Naive thymus-derived CD8-positive, alpha-beta T cell (primary cell): Measurements from ENCODE around the gene PALD1. TPM values are rescaled to one million over a fixed set of nuclear protein-coding genes. Genes with fewer than 3 reads are reported as not detected.
"Not testable (repeated sequence)": the region's sequence is repeated elsewhere in the genome, so short reads cannot be mapped to it uniquely, and the experiment has no call there.

ENCODE experiments used
- ATAC-seq, 2 donors: fragments of 150-1000 bp; cut with Tn5 transposase in 1 of 2; sonication (Bioruptor Pico), chemical (Tn5 transposase) in 1 of 2; 1 replicate in 1 of 2; 2 replicates in 1 of 2; pipeline ENCODE4 v1.10.0; 2021; ENCODE audit warnings: mild to moderate bottlenecking in 2 of 2, moderate library complexity in 2 of 2
- POLR2A ChIA-PET: fragments of 350-600 bp; sonication (Branson Sonifier 250); formaldehyde crosslinking; loops from one replicate; lab custom pipeline; 2021; ENCODE audit warnings: antibody characterized with exemption; lab: Charles Lee
- DNase-seq, 10 donors: peaks; one replicate each; pipeline versions ENCODE4 v3.0.0 to v3.0.0-alpha.2; 2020 to 2022
- H3K27ac Mint-ChIP-seq, 10 donors: one replicate each; pipeline ENCODE4 v1.8.0; 2020 to 2022; ENCODE audit warnings: mild to moderate bottlenecking in 10 of 10, mixed read lengths in 10 of 10, moderate library complexity in 4 of 10, inconsistent platforms in 1 of 10
- H3K27me3 Mint-ChIP-seq, 5 donors: one replicate each; pipeline ENCODE4 v1.8.0; 2021 to 2022; ENCODE audit warnings: mixed read lengths in 5 of 5
- H3K36me3 Mint-ChIP-seq, 3 donors: one replicate each; pipeline ENCODE4 v1.8.0; 2020 to 2022; ENCODE audit warnings: mixed read lengths in 3 of 3, mild to moderate bottlenecking in 2 of 3, inconsistent platforms in 1 of 3
- H3K4me1 Mint-ChIP-seq, 4 donors: one replicate each; pipeline ENCODE4 v1.8.0; 2021 to 2022; ENCODE audit warnings: mixed read lengths in 4 of 4
- H3K4me3 Mint-ChIP-seq, 10 donors: one replicate each; pipeline ENCODE4 v1.8.0; 2020 to 2022; ENCODE audit warnings: mild to moderate bottlenecking in 10 of 10, mixed read lengths in 10 of 10, moderate library complexity in 6 of 10, inconsistent platforms in 1 of 10
- H3K9me3 Mint-ChIP-seq, 9 donors: one replicate each; pipeline ENCODE4 v1.8.0; 2020 to 2022; ENCODE audit warnings: mixed read lengths in 9 of 9, mild to moderate bottlenecking in 3 of 9, inconsistent platforms in 1 of 9, moderate library complexity in 1 of 9
- polyA plus RNA-seq, 3 donors: library from polyadenylated mRNA; unstranded; fragments of 300-500 nt; fragmentation: Illumina TruSeq; gene quantifications; one replicate each; pipeline ENCODE4 v1.2.3, GENCODE V29; 2021
- total RNA-seq, 8 experiments: library from RNA in 2 of 8; stranded (reverse) in 2 of 8; gene quantifications; one replicate each; pipeline ENCODE4 v1.2.3 and lab custom pipeline; 2021 to 2026

Gene PALD1
- total and polyA plus RNA-seq, 5 experiments from 2014 or later = 0.27 TPM; not detected in 4

GRCh38 chr10:70604106-70604505 lies 125.5 kb downstream of the PALD1 start:
- Mint-ChIP-seq H3K4me3 (peak overlapping the region in 4 of 10 donors; percentile 41 to 99 (median 93)), H3K4me1 (peaks cover 31 to 69% (median 65%) of the 10 kb centered on the region in 4 donors), H3K9me3 (peaks cover 0 to 7% (median 2%) of the 10 kb centered on the region in 9 donors), H3K36me3 (peaks cover 4 to 12% (median 5%) of the 10 kb centered on the region in 3 donors), H3K27me3 (no peaks in the 10 kb centered on the region), H3K27ac (peak overlapping the region in 8 of 10 donors; percentile 96 to 100 (median 98))
- POLR2A ChIA-PET = no interaction called here
- ATAC-seq (no peak), DNase-seq (no peak)

DNA sequence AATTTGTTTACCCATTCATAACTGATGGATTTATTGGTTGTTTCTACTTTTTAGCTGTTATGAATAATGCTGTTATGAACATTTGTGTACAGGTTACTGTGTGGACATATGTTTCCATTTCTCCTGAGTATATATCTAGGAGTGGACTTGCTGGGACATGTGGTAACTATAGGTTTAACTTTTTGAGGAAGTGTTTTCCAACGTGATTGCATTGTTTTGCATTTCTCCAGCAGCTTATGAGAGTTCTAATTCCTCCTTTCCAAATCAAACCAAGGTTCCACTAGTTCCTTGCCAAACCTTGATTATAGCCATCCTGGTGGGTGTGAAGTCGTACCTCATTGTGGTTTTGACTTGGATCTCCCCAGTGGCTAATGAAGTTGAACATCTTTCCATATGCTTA lies 126.6 kb downstream of the PALD1 start:
- no peak for DNase-seq
- Mint-ChIP-seq H3K9me3 (peaks cover 0 to 7% (median 2%) of the 10 kb centered on the region in 9 donors), H3K36me3 (peaks cover 1 to 4% (median 2%) of the 10 kb centered on the region in 3 donors), H3K27me3 (no peaks in the 10 kb centered on the region), H3K4me1 (peaks cover 27 to 67% (median 62%) of the 10 kb centered on the region in 4 donors), H3K4me3 (no peak overlapping the region), H3K27ac (peak overlapping the region in 1 of 10 donors; percentile 4)
- POLR2A ChIA-PET = no interaction called here
- ATAC-seq = no peak

- Mint-ChIP-seq H3K4me1 (peaks cover 19 to 63% (median 52%) of the 10 kb centered on the region in 4 donors), H3K4me3 (peak overlapping the region in 1 of 10 donors; percentile 46), H3K9me3 (peaks cover 0 to 9% (median 2%) of the 10 kb centered on the region in 9 donors), H3K27me3 (no peaks in the 10 kb centered on the region), H3K27ac (peak overlapping the region in 3 of 10 donors; percentile 32 to 77 (median 58)), H3K36me3 (peaks cover 0 to 4% (median 0%) of the 10 kb centered on the region in 3 donors)
- DNase-seq (no peak), ATAC-seq (no peak)
- POLR2A ChIA-PET = no interaction called here
Observed at GRCh38 chr10:70607936-70608335, 129.4 kb downstream of the PALD1 start.

- H3K9me3 Mint-ChIP-seq = peaks cover 0 to 5% (median 0%) of the 10 kb centered on the region in 9 donors
- DNase-seq (peak in 4 of 10 donors; percentile 19 to 77 (median 60)), ATAC-seq (peak; percentile 73 to 86)
- H3K4me3 Mint-ChIP-seq = peak overlapping the region in 3 of 10 donors; percentile 1 to 48 (median 21)
- peak overlapping the region; percentile 26 to 92 (median 68) for H3K27ac Mint-ChIP-seq
- H3K27me3 Mint-ChIP-seq = peaks cover 0 to 3% (median 0%) of the 10 kb centered on the region in 5 donors
- POLR2A ChIA-PET = interaction anchor here (0.5 to 0.7 kb wide), 2 partner anchors 14 to 419 kb away, joined by 3 read pairs; no protein-coding TSS in a partner anchor
- peaks cover 18 to 74% (median 66%) of the 10 kb centered on the region in 4 donors for H3K4me1 Mint-ChIP-seq
- H3K36me3 Mint-ChIP-seq = no peaks in the 10 kb centered on the region
Observed at GRCh38 chr10:70613941-70614340, 135.4 kb downstream of the PALD1 start.

GRCh38 chr10:70614364-70614763 lies 135.8 kb downstream of the PALD1 start:
- Mint-ChIP-seq H3K27ac (peak overlapping the region in 9 of 10 donors; percentile 26 to 86 (median 52)), H3K4me1 (peaks cover 18 to 75% (median 70%) of the 10 kb centered on the region in 4 donors)
- POLR2A ChIA-PET = interaction anchor here (0.5 to 0.7 kb wide), 2 partner anchors 14 to 420 kb away, joined by 3 read pairs; no protein-coding TSS in a partner anchor
- ATAC-seq, DNase-seq, H3K27me3 Mint-ChIP-seq, H3K36me3 Mint-ChIP-seq, H3K4me3 Mint-ChIP-seq, H3K9me3 Mint-ChIP-seq: not testable (repeated sequence)

- peak overlapping the region in 5 of 10 donors; percentile 3 to 52 (median 44) for H3K27ac Mint-ChIP-seq
- POLR2A ChIA-PET = no interaction called here
- peaks cover 0 to 6% (median 0%) of the 10 kb centered on the region in 3 donors for H3K36me3 Mint-ChIP-seq
- peaks cover 0 to 15% (median 4%) of the 10 kb centered on the region in 9 donors for H3K9me3 Mint-ChIP-seq
- peaks cover 0 to 3% (median 0%) of the 10 kb centered on the region in 5 donors for H3K27me3 Mint-ChIP-seq
- no peak overlapping the region for H3K4me3 Mint-ChIP-seq
- H3K4me1 Mint-ChIP-seq = peaks cover 18 to 67% (median 65%) of the 10 kb centered on the region in 4 donors
- DNase-seq (no peak), ATAC-seq (no peak)
Observed at GRCh38 chr10:70615211-70615610, 136.6 kb downstream of the PALD1 start.

DNA sequence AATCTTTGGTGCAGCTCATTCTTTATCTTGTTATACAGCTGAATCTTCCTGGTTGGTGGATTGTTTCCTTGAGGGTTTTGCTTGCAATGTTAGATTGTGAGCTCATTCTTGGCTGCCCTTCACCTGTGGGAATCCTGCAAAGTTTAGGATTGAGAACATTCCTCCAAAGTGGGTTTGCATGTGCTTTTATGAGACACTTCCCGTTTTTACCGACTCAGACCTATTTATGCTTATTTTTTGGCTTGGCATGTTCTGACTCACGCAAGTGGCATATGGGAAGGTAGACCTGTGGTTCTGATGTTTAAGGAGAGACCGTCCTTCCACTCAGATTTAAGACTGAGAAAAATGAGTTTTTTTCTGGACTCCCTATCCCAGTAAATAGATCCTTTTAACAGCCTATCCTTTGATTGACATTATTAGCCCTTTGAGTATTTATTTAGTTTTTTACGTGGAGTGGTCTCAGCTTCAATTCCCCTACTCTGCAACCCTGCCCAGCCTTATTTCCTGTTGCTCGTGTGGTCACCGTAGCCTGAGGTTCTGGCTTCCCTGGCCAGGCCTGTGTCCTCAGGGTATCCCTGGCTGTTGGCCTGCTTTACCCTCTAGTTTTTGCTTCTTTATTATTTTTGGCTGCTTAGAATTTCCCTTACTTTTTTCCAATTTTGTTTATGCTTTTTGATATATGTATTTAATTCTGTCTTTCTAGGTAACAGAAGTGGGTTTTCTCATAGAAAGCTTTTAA lies 137.4 kb downstream of the PALD1 start:
- H3K36me3 Mint-ChIP-seq = peaks cover 0 to 9% (median 0%) of the 10 kb centered on the region in 3 donors
- peaks cover 0 to 18% (median 6%) of the 10 kb centered on the region in 9 donors for H3K9me3 Mint-ChIP-seq
- POLR2A ChIA-PET = interaction anchor here (0.6 kb wide), 1 partner anchor 42 kb away, joined by 3 read pairs; no protein-coding TSS in a partner anchor
- H3K27me3 Mint-ChIP-seq = peaks cover 0 to 3% (median 0%) of the 10 kb centered on the region in 5 donors
- DNase-seq (no peak), ATAC-seq (no peak)
- peaks cover 14 to 60% (median 58%) of the 10 kb centered on the region in 4 donors for H3K4me1 Mint-ChIP-seq
- H3K4me3 Mint-ChIP-seq = peak overlapping the region in 1 of 10 donors; percentile 37
- peak overlapping the region in 7 of 10 donors; percentile 10 to 87 (median 20) for H3K27ac Mint-ChIP-seq

- ATAC-seq (no peak), DNase-seq (peak in 3 of 10 donors; percentile 24 to 47 (median 24))
- H3K36me3 Mint-ChIP-seq = peaks cover 0 to 9% (median 0%) of the 10 kb centered on the region in 3 donors
- peaks cover 0 to 18% (median 6%) of the 10 kb centered on the region in 9 donors for H3K9me3 Mint-ChIP-seq
- H3K27me3 Mint-ChIP-seq = peaks cover 0 to 3% (median 0%) of the 10 kb centered on the region in 5 donors
- H3K4me1 Mint-ChIP-seq = peaks cover 14 to 58% (median 55%) of the 10 kb centered on the region in 4 donors
- H3K27ac Mint-ChIP-seq = peak overlapping the region in 7 of 10 donors; percentile 19 to 87 (median 30)
- POLR2A ChIA-PET = interaction anchor here (0.6 kb wide), 1 partner anchor 42 kb away, joined by 3 read pairs; no protein-coding TSS in a partner anchor
- H3K4me3 Mint-ChIP-seq = peak overlapping the region in 2 of 10 donors; percentile 30 to 65
Observed at GRCh38 chr10:70616761-70617160, 138.2 kb downstream of the PALD1 start.

Other genes starting within 250 kb of the PALD1 start
- 10 to 100 TPM; 51.0 to 57.4 TPM for gene PPA1, start 245.3 kb upstream of the PALD1 start, total RNA-seq
- 100 to 1,000 TPM; 137 to 222 (median 154) TPM for gene PPA1, start 245.3 kb upstream of the PALD1 start, polyA plus RNA-seq
- not detected for gene NPFFR1, start 194.8 kb upstream of the PALD1 start, total RNA-seq
- not detected for gene NPFFR1, start 194.8 kb upstream of the PALD1 start, polyA plus RNA-seq
- 1 to 10 TPM; 1.3 to 1.5 TPM for gene LRRC20, start 96.1 kb upstream of the PALD1 start, total RNA-seq
- gene LRRC20, start 96.1 kb upstream of the PALD1 start, polyA plus RNA-seq = 1 to 10 TPM; 1.8 to 2.2 (median 2.1) TPM
- 10 to 100 TPM; 44.9 to 49.4 TPM for gene EIF4EBP2, start 74.6 kb upstream of the PALD1 start, total RNA-seq
- 10 to 100 TPM; 44.8 to 62.4 (median 47.7) TPM for gene EIF4EBP2, start 74.6 kb upstream of the PALD1 start, polyA plus RNA-seq
- not detected for gene NODAL, start 37.1 kb upstream of the PALD1 start, total RNA-seq
- not detected for gene NODAL, start 37.1 kb upstream of the PALD1 start, polyA plus RNA-seq
- 10 to 100 TPM; 14.7 to 16.8 TPM for gene PRF1, start 124.0 kb downstream of the PALD1 start, total RNA-seq
- 100 to 1,000 TPM in 1 of 3 donors, 10 to 100 TPM in 2; 58.3 to 435 (median 84.3) TPM for gene PRF1, start 124.0 kb downstream of the PALD1 start, polyA plus RNA-seq
- not detected for gene ADAMTS14, start 193.7 kb downstream of the PALD1 start, total RNA-seq
- gene ADAMTS14, start 193.7 kb downstream of the PALD1 start, polyA plus RNA-seq = not detected